Motor neuron (in vitro differentiated cells): ENCODE measurements around the gene MSX1. TPM values are rescaled to one million over a fixed set of nuclear protein-coding genes. Genes with fewer than 3 reads are reported as not detected.
"Not testable (repeated sequence)": the region's sequence is repeated elsewhere in the genome, so short reads cannot be mapped to it uniquely, and the experiment has no call there.

ENCODE experiments used
- ATAC-seq, 8 experiments: fragments of 200-7000 bp; cut with Tn5 transposase; replicated peaks in 6 of 8; 2 replicates each; pipeline ENCODE4 v1.8.0; 2021; ENCODE audit warnings: mild to moderate bottlenecking in 8 of 8, moderate library complexity in 8 of 8
- H3K27ac ChIP-seq, 2 donors: fragments of 250-450 bp; sonication (Bioruptor Pico); 2 replicates each; pipeline ENCODE4 v1.9.0; 2021; ENCODE audit warnings: antibody characterized with exemption in 2 of 2, mild to moderate bottlenecking in 2 of 2, moderate library complexity in 1 of 2
- H3K4me1 ChIP-seq, 2 donors: fragments of 250-450 bp; sonication (Bioruptor Pico); replicated peaks in 1 of 2; 2 replicates each; pipeline ENCODE4 v1.6.1; 2021; ENCODE audit warnings: antibody characterized with exemption in 2 of 2, mild to moderate bottlenecking in 2 of 2, moderate library complexity in 1 of 2
- H3K4me3 ChIP-seq, 5 donors: fragments of 250-450 bp; sonication (Bioruptor Pico); 2 replicates each; pipeline ENCODE4 v1.9.0; 2021; ENCODE audit warnings: antibody characterized with exemption in 5 of 5, mild to moderate bottlenecking in 5 of 5, moderate library complexity in 4 of 5
- WGBS, 10 experiments: fragments of 450-650 bp; shearing (Covaris generic); methylation state at CpG; one replicate each; pipeline ENCODE4 v1.0.0; 2022; 5-methylcytosine and 5-hydroxymethylcytosine counted together
- in situ Hi-C, 9 experiments: fragments of 400-800 bp; cut with MboI; loops; one replicate each; pipeline ENCODE4 v1.15.0; 2021; ENCODE audit warnings: low sequenced_read_pairs in 9 of 9, low pct_unique_long_range_greater_than_20kb in 2 of 9; ENCODE audit not compliant: unreplicated experiment in 9 of 9
- total RNA-seq, 8 experiments: library from RNA; unstranded; fragments of 300-600 nt; gene quantifications; 2 replicates each; pipeline versions ENCODE4 v1.2.3 to v1.2.4, GENCODE V29; 2022

The MSX1 gene
- total RNA-seq, result 10 to 100 TPM in 3 of 8 experiments, 1 to 10 TPM in 5; 1.1 to 52.3 (median 5.0) TPM

DNA sequence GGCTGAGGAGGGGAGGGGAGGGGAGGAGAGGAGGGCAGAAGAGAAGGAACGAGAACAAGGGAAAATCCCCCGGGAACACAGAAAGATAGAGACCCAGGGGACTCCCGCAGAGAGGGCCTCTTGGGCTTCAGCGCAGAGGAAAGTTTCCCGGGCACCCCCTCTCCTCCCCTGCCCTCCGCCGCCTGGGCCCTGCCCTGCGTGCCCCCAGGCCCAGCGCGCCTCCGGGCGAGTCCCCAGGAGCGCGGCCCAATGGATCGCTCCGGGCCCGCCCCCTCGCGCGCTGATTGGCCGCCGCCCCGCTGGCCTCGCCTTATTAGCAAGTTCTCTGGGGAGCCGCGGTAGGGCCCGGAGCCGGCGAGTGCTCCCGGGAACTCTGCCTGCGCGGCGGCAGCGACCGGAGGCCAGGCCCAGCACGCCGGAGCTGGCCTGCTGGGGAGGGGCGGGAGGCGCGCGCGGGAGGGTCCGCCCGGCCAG, at the start of gene MSX1:
Gene MSX1, plus strand, starts transcription at position 341 of the 474 bp plus-strand sequence. CDS start 235 bp downstream, outside the sequence.
- H3K4me3 ChIP-seq, result peak within 1 kb of the TSS; percentile 29 to 58 (median 42)
- WGBS, 10 experiments, result 6 to 14% methylated on average over 2 to 5 of the region's 44 CpGs; no CpG with 5 or more reads in 8 of the 10 experiments
- peaks cover 17 to 20% of the 10 kb centered on the region in 2 donors for H3K4me1 ChIP-seq
- H3K27ac ChIP-seq, result no peak within 1 kb of the TSS
- ATAC-seq, result peak; percentile 86 to 95 (median 92)
- in situ Hi-C loops, result loop anchor here in 1 of 9 experiments (25.0 kb wide), 2 partner anchors 172 to 372 kb away; no protein-coding TSS in a partner anchor

DNA sequence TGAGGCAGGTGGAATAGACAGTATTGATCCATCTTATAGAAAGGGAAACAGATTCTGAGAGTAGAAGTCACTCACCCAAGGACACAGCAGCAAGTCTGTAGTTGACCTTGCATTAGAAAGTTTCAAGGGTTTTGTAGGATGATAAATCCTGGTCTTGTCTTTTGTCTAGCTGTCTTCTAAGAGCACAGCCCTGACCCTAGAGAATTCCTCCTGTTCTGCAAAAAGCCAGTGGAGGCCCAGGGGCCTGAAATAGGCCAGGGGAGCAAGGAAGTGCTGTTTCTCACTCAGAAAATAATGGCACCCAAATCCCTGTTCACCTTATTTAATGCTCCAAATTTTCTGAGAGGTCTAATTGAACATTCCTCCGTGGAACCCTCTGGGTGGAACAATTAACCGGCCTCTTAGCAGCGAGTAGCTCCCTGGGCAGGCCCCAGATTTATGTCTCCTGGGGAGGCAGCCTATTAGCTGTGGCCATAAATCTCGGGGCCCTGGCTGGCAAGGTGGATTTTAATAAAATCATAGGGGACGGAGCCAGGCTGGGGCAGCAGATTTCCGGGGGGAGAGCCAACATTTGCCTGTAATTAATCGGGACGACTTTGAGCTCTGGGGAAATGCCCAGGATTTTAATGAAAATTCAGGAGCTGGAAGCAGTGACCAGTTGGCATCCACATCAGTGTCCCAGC, 49.2 kb upstream of the MSX1 start:
- WGBS, 10 experiments, result 7 to 51% (median 32%) methylated on average over 1 to 8 of the region's 8 CpGs; no CpG with 5 or more reads in 3 of the 10 experiments
- no peak overlapping the region for H3K4me3 ChIP-seq
- in situ Hi-C loops, result no loop called here
- peak overlapping the region; percentile 0 to 3 for H3K27ac ChIP-seq
- ATAC-seq, result peak in 5 of 8 experiments; percentile 94 to 97 (median 96)
- H3K4me1 ChIP-seq, result peaks cover 23 to 35% of the 10 kb centered on the region in 2 donors

- ATAC-seq, result no peak
- in situ Hi-C loops, result no loop called here
- Histone ChIP-seq H3K4me3 (no peak overlapping the region), H3K27ac (peak overlapping the region; percentile 0 to 3), H3K4me1 (peaks cover 18 to 30% of the 10 kb centered on the region in 2 donors)
These were observed 48.7 kb upstream of the MSX1 start for GRCh38 chr4:4810778-4811177.

- no peak overlapping the region for H3K27ac ChIP-seq
- WGBS, 10 experiments, result 30 to 100% (median 85%) methylated on average over 1 to 4 of the region's 4 CpGs
- peaks cover 15 to 26% of the 10 kb centered on the region in 2 donors for H3K4me1 ChIP-seq
- in situ Hi-C loops, result no loop called here
- H3K4me3 ChIP-seq, result no peak overlapping the region
- no peak for ATAC-seq
These were observed 47.2 kb upstream of the MSX1 start for GRCh38 chr4:4812145-4812794.

GRCh38 chr4:4818415-4819212, 40.9 kb upstream of the MSX1 start:
- in situ Hi-C loops, result no loop called here
- WGBS, 10 experiments, result 0 to 95% (median 49%) methylated on average over 1 to 13 of the region's 17 CpGs; no CpG with 5 or more reads in 2 of the 10 experiments
- Histone ChIP-seq H3K4me1 (peaks cover 25 to 40% of the 10 kb centered on the region in 2 donors), H3K27ac (no peak overlapping the region), H3K4me3 (no peak overlapping the region)
- peak in 5 of 8 experiments; percentile 58 to 87 (median 86) for ATAC-seq

- ATAC-seq, result no peak
- 60 to 100% (median 90%) methylated on average over 1 to 4 of the region's 5 CpGs; no CpG with 5 or more reads in 3 of the 10 experiments for WGBS, 10 experiments
These were observed 40.3 kb upstream of the MSX1 start for GRCh38 chr4:4819213-4819606.

GRCh38 chr4:4820261-4820660, 39.2 kb upstream of the MSX1 start:
- ATAC-seq, result peak in 5 of 8 experiments; percentile 73 to 94 (median 77)
- peak overlapping the region in 1 of 2 donors; percentile 38 for H3K27ac ChIP-seq
- peaks cover 31 to 56% of the 10 kb centered on the region in 2 donors for H3K4me1 ChIP-seq
- 0 to 100% (median 21%) methylated on average over 2 to 5 of the region's 14 CpGs; no CpG with 5 or more reads in 4 of the 10 experiments for WGBS, 10 experiments
- in situ Hi-C loops, result no loop called here
- no peak overlapping the region for H3K4me3 ChIP-seq

More at GRCh38 chr4:4819213-4819606, 40.3 kb upstream of the MSX1 start:
- Histone ChIP-seq H3K4me1 (peaks cover 31 to 45% of the 10 kb centered on the region in 2 donors), H3K27ac (no peak overlapping the region), H3K4me3 (no peak overlapping the region)
- in situ Hi-C loops, result no loop called here

DNA sequence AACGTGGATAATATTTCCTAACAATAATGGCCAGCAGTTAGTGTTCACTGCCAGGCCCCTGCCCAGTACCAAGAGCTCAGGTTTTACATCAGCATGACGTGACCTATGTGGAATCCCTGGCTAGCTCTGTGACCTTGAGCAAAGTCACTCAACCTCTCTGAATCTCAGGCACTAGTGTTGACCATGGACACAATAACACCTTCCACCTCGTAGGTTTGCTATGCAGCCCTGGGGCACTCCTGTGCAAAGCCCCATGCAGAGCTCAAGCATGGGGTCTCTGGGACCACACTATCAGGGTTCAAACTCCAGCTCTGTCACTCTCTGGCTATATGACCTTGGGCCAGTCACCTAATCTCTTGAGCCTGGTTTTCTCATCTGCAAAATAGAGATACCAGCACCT, 38.7 kb upstream of the MSX1 start:
- peak overlapping the region in 1 of 2 donors; percentile 38 for H3K27ac ChIP-seq
- ATAC-seq, result peak in 1 of 8 experiments; percentile 1
- no peak overlapping the region for H3K4me3 ChIP-seq
- peaks cover 31 to 56% of the 10 kb centered on the region in 2 donors for H3K4me1 ChIP-seq
- in situ Hi-C loops, result no loop called here
- 40 to 89% (median 67%) methylated on average over 1 to 3 of the region's 3 CpGs; no CpG with 5 or more reads in 5 of the 10 experiments for WGBS, 10 experiments

DNA sequence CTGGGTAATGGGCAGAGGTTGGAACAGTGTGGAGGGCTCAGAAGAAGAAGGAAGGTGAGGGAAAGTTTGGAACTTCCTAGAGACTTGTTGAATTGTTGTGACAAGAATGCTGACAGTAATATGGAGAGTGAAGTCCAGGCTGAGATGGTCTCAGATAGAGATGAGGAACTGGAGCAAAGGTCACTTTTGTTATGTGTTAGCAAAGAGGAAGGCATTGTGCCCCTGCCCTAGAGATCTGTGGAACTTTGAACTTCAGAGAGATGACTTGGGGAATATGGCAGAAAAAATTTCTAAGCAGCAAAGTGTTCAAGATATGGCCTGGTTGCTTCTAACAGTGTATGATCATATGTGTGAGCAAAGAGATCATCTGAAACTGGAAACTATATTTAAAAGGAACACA, 37.9 kb upstream of the MSX1 start:
- Histone ChIP-seq H3K27ac (no peak overlapping the region), H3K4me1 (peaks cover 31 to 56% of the 10 kb centered on the region in 2 donors), H3K4me3 (no peak overlapping the region)
- in situ Hi-C loops, result no loop called here
- no peak for ATAC-seq

- in situ Hi-C loops, ATAC-seq, H3K27ac ChIP-seq, H3K4me3 ChIP-seq: not testable (repeated sequence)
- WGBS, 10 experiments, result 80% methylated on average over 1 of the region's 6 CpGs; no CpG with 5 or more reads in 9 of the 10 experiments
- peaks cover 37 to 63% of the 10 kb centered on the region in 2 donors for H3K4me1 ChIP-seq
These were observed 37.2 kb upstream of the MSX1 start for GRCh38 chr4:4822286-4822685.

- peaks cover 45 to 68% of the 10 kb centered on the region in 2 donors for H3K4me1 ChIP-seq
- no peak overlapping the region for H3K4me3 ChIP-seq
- H3K27ac ChIP-seq, result peak overlapping the region; percentile 45 to 62
- in situ Hi-C loops, result no loop called here
- 20 to 100% (median 67%) methylated on average over 1 to 2 of the region's 2 CpGs; no CpG with 5 or more reads in 4 of the 10 experiments for WGBS, 10 experiments
- peak in 5 of 8 experiments; percentile 32 to 79 (median 77) for ATAC-seq
These were observed 35.8 kb upstream of the MSX1 start for GRCh38 chr4:4823621-4824162.

GRCh38 chr4:4824232-4824631, 35.2 kb upstream of the MSX1 start:
- peak overlapping the region; percentile 45 to 62 for H3K27ac ChIP-seq
- no peak for ATAC-seq
- peaks cover 40 to 62% of the 10 kb centered on the region in 2 donors for H3K4me1 ChIP-seq
- H3K4me3 ChIP-seq, result no peak overlapping the region
- WGBS, 10 experiments, result 0 to 83% (median 64%) methylated on average over 1 to 3 of the region's 3 CpGs; no CpG with 5 or more reads in 2 of the 10 experiments
- in situ Hi-C loops, result no loop called here
